OCI-LY1 (cell line): Measurements from ENCODE around the gene HOXC10.

Experiments
- CTCF ChIP-seq: fragments of 200-600 bp; sonication (generic), shearing (Covaris generic); IDR thresholded peaks from 2 replicates; pipeline ENCODE4 v1.5.1; 2017; ENCODE audit warnings: mild to moderate bottlenecking, antibody characterized with exemption, low read length, moderate library complexity, mixed read lengths
- EZH2 ChIP-seq: fragments of 200-600 bp; sonication (generic), shearing (Covaris generic); IDR thresholded peaks from 2 replicates; pipeline ENCODE4 v1.8.0; 2017; ENCODE audit warnings: borderline replicate concordance, mixed run types, mild to moderate bottlenecking, antibody characterized with exemption, low read length, moderate library complexity, mixed read lengths

GRCh38 chr12:53998900-53999236, 13.9 kb downstream of the HOXC10 start:
- TF ChIP-seq CTCF (no peak), EZH2 (no peak)
